GM13977 (cell line): ENCODE data around the gene MCMBP.

Experiments
- DNase-seq: peaks from one replicate; pipeline ENCODE4 v3.0.0; 2012; ENCODE audit warnings: low spot score
- in situ Hi-C: fragments of 300-500 bp; cut with MboI; formaldehyde crosslinking; loops from one replicate; pipeline ENCODE4 v1.12.0; 2022; ENCODE audit warnings: low sequenced_read_pairs, low pct_unique_long_range_greater_than_20kb, mixed read lengths, inconsistent platforms; ENCODE audit not compliant: unreplicated experiment
- TF ChIP-seq, protein P1 (sequence below): IDR thresholded peaks from 2 replicates; pipeline ENCODE4 v1.5.1; 2012; ENCODE audit warnings: mild to moderate bottlenecking, control low read depth; ENCODE audit not compliant: insufficient read depth; ENCODE audit errors: extremely low read depth, missing control alignments

Gene MCMBP

DNA sequence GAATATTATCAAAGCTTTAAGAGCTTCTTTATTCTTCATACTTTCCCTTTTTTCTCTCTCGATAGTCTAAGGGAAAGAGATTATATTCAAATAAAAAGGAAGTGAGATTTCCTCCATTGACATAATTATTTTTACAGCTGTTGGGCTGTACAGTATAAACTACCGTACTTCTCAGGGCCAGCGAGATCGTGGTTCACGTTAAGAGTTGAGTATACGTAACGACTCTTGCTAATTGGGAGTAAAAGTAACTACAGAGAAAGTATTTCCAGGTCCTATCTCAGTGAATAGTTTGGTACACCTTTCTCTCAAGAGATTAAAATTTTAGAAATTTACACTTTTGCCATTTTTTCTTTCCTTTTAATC, 89.0 kb downstream of the MCMBP start:
- no peak for DNase-seq
- in situ Hi-C loops = no loop called here
- TF ChIP-seq, protein P1, sequence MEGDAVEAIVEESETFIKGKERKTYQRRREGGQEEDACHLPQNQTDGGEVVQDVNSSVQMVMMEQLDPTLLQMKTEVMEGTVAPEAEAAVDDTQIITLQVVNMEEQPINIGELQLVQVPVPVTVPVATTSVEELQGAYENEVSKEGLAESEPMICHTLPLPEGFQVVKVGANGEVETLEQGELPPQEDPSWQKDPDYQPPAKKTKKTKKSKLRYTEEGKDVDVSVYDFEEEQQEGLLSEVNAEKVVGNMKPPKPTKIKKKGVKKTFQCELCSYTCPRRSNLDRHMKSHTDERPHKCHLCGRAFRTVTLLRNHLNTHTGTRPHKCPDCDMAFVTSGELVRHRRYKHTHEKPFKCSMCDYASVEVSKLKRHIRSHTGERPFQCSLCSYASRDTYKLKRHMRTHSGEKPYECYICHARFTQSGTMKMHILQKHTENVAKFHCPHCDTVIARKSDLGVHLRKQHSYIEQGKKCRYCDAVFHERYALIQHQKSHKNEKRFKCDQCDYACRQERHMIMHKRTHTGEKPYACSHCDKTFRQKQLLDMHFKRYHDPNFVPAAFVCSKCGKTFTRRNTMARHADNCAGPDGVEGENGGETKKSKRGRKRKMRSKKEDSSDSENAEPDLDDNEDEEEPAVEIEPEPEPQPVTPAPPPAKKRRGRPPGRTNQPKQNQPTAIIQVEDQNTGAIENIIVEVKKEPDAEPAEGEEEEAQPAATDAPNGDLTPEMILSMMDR = no peak

DNA sequence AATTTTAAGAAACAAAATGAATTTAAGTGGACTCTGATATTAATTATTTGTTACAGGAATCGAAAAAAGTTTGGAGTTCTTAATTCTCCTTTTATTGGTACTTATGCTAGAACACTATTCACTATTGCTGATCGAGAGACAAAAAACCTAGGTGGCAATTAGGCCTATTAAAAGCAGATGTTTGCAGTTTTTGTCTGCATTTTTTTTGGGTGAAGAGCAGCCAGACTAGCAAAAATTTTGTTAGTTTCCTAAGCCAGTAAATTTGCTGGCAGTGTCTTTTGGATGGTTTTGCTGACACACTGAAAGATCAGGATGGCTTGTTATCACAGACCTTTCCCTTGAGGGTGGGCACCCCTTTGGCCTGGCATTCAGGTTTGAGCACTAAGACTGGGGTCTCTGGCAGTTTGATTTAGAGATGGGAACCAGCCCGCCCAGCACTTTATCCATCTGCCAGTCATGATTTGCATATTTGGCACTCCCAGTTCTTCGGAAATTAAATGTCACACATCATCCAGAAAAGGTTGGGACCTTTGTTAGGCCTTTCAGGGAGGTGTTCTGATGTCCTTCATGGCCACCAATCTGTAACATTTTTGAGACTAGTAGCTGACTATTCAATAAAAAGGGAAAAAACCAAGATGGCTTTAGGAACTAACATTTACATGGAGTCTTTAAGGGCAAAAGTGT, 89.5 kb downstream of the MCMBP start:
- DNase-seq = no peak
- in situ Hi-C loops = no loop called here
- TF ChIP-seq, protein P1 = no peak

DNA sequence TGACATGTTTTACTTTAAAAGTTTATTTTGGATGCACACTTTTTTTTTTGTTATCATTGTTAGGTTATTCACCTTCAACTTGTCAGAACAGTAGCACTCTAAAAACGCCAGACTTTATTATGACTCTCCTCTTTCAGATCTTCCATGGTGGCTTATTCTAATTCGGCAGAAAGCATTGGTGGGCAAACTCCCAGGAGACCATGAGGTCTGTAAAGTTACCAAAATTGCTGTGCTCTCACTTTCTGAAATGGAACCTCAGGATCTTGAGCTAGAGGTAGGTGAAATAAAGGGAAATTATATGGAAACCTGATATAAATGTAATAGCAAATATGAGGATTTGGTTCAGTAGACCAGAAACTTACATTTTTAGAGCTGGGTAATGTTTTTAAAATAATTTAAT, 91.1 kb downstream of the MCMBP start:
- in situ Hi-C loops = no loop called here
- TF ChIP-seq, protein P1 = no peak
- no peak for DNase-seq

DNA sequence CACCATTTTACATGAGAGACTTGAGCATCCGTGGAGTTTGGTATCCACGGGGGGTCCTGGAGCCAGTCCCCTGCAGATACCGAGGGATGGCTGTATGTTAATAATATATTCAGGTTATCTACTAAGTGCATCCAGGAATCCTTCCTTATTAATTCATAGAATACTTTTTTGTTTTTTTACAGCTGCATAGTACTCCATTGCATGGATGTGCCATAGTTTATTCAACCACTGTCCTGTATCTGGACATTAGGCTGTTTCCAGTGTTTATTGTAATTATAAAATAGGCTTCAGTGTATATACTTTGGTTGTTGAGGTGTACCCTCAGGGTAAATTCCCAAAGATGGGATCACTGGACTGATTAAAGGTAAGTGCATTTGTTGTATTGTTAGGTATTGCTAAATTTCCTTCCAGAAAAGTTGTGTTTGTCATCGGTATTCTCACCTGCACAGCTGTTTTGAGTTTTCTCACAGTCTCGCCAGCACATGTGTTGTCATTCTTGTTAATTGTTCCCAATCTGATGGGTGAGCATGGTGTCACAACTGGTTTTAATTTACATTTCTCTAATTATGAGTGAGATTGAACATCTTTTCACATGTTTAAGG, 91.7 kb downstream of the MCMBP start:
- in situ Hi-C loops = no loop called here
- no peak for DNase-seq
- TF ChIP-seq, protein P1 = no peak
